ACC112 (cell line): ENCODE data around the gene LARGE1.
"Not testable (repeated sequence)": the region's sequence is repeated elsewhere in the genome, so short reads cannot be mapped to it uniquely, and the experiment has no call there.

Source experiments
- H2AFZ ChIP-seq: fragments of 200-600 bp; sonication (generic); one replicate; pipeline ENCODE4 v1.6.0; 2017; ENCODE audit warnings: antibody characterized with exemption, low read length; ENCODE audit not compliant: unreplicated experiment
- H3K27ac ChIP-seq: fragments of 200-600 bp; sonication (generic); 2 replicates; pipeline ENCODE4 v1.5.1; 2014; ENCODE audit warnings: low read depth, mild to moderate bottlenecking, antibody characterized with exemption, low read length, moderate library complexity
- H3K27me3 ChIP-seq: fragments of 200-600 bp; sonication (generic); 2 replicates; pipeline ENCODE4 v1.6.1; 2014; ENCODE audit warnings: mild to moderate bottlenecking, antibody characterized with exemption, low read length, moderate library complexity, mixed read lengths; ENCODE audit not compliant: insufficient read depth
- H3K36me3 ChIP-seq: fragments of 200-600 bp; sonication (generic); 2 replicates; pipeline ENCODE4 v1.6.1; 2016; ENCODE audit warnings: mild to moderate bottlenecking, antibody characterized with exemption, low read length, moderate library complexity, mixed read lengths; ENCODE audit not compliant: insufficient read depth
- H3K4me1 ChIP-seq: fragments of 200-600 bp; sonication (generic); one replicate; pipeline ENCODE4 v1.6.1; 2016; ENCODE audit warnings: low read length, mixed read lengths; ENCODE audit not compliant: insufficient read depth, unreplicated experiment, control insufficient read depth
- H3K4me3 ChIP-seq: fragments of 200-600 bp; sonication (generic); 2 replicates; pipeline ENCODE4 v1.5.1; 2014; ENCODE audit warnings: mild to moderate bottlenecking, low read depth, low read length
- H3K79me2 ChIP-seq: fragments of 200-600 bp; sonication (generic); one replicate; pipeline ENCODE4 v1.6.0; 2016; ENCODE audit warnings: low read length; ENCODE audit not compliant: control insufficient read depth, unreplicated experiment, insufficient read depth

LARGE1 gene

GRCh38 chr22:33461698-33462434, 458.4 kb downstream of the LARGE1 start:
- Histone ChIP-seq H3K79me2 (no peaks in the 10 kb centered on the region), H2AFZ (no peak overlapping the region), H3K27ac (no peak overlapping the region), H3K27me3 (no peaks in the 10 kb centered on the region), H3K36me3 (no peaks in the 10 kb centered on the region), H3K4me3 (no peak overlapping the region), H3K4me1 (no peaks in the 10 kb centered on the region)

- H2AFZ ChIP-seq, H3K27ac ChIP-seq, H3K4me3 ChIP-seq, H3K4me1 ChIP-seq, H3K27me3 ChIP-seq, H3K36me3 ChIP-seq, H3K79me2 ChIP-seq: not testable (repeated sequence)
Observed at GRCh38 chr22:33461245-33461644, 459.0 kb downstream of the LARGE1 start.

GRCh38 chr22:33459137-33459536, 461.1 kb downstream of the LARGE1 start:
- H3K79me2 ChIP-seq, result no peaks in the 10 kb centered on the region

GRCh38 chr22:33456511-33456910, 463.8 kb downstream of the LARGE1 start:
- H3K27ac ChIP-seq, result no peak overlapping the region
- no peaks in the 10 kb centered on the region for H3K36me3 ChIP-seq
- H2AFZ ChIP-seq, result no peak overlapping the region
- H3K4me1 ChIP-seq, result no peaks in the 10 kb centered on the region
- no peaks in the 10 kb centered on the region for H3K27me3 ChIP-seq
- no peaks in the 10 kb centered on the region for H3K79me2 ChIP-seq
- no peak overlapping the region for H3K4me3 ChIP-seq

More at GRCh38 chr22:33459137-33459536, 461.1 kb downstream of the LARGE1 start:
- Histone ChIP-seq H2AFZ (no peak overlapping the region), H3K4me3 (no peak overlapping the region), H3K36me3 (no peaks in the 10 kb centered on the region), H3K4me1 (no peaks in the 10 kb centered on the region), H3K27ac (no peak overlapping the region), H3K27me3 (no peaks in the 10 kb centered on the region)

GRCh38 chr22:33455036-33455435, 465.2 kb downstream of the LARGE1 start:
- Histone ChIP-seq H3K79me2 (no peaks in the 10 kb centered on the region), H3K36me3 (no peaks in the 10 kb centered on the region), H3K4me1 (no peaks in the 10 kb centered on the region), H2AFZ (no peak overlapping the region), H3K4me3 (no peak overlapping the region), H3K27ac (no peak overlapping the region), H3K27me3 (no peaks in the 10 kb centered on the region)

GRCh38 chr22:33451866-33452469, 468.3 kb downstream of the LARGE1 start:
- H3K27ac ChIP-seq, result no peak overlapping the region

GRCh38 chr22:33450756-33451155, 469.5 kb downstream of the LARGE1 start:
- no peaks in the 10 kb centered on the region for H3K79me2 ChIP-seq
- H3K27me3 ChIP-seq, result no peaks in the 10 kb centered on the region

More at GRCh38 chr22:33451866-33452469, 468.3 kb downstream of the LARGE1 start:
- Histone ChIP-seq H3K27me3 (no peaks in the 10 kb centered on the region), H3K4me1 (no peaks in the 10 kb centered on the region), H3K79me2 (no peaks in the 10 kb centered on the region), H3K4me3 (no peak overlapping the region), H3K36me3 (no peaks in the 10 kb centered on the region), H2AFZ (no peak overlapping the region)

GRCh38 chr22:33447733-33448132, 472.5 kb downstream of the LARGE1 start:
- Histone ChIP-seq H2AFZ (no peak overlapping the region), H3K4me1 (no peaks in the 10 kb centered on the region), H3K36me3 (no peaks in the 10 kb centered on the region), H3K27ac (no peak overlapping the region), H3K4me3 (no peak overlapping the region), H3K27me3 (no peaks in the 10 kb centered on the region), H3K79me2 (no peaks in the 10 kb centered on the region)

More at GRCh38 chr22:33450756-33451155, 469.5 kb downstream of the LARGE1 start:
- H3K36me3 ChIP-seq, result no peaks in the 10 kb centered on the region
- H3K4me3 ChIP-seq, result no peak overlapping the region
- no peak overlapping the region for H3K27ac ChIP-seq
- H3K4me1 ChIP-seq, result no peaks in the 10 kb centered on the region
- no peak overlapping the region for H2AFZ ChIP-seq

- H3K36me3 ChIP-seq, result no peaks in the 10 kb centered on the region
- no peaks in the 10 kb centered on the region for H3K27me3 ChIP-seq
- H3K27ac ChIP-seq, result no peak overlapping the region
- H3K79me2 ChIP-seq, result no peaks in the 10 kb centered on the region
- H2AFZ ChIP-seq, result no peak overlapping the region
- H3K4me3 ChIP-seq, result no peak overlapping the region
- no peaks in the 10 kb centered on the region for H3K4me1 ChIP-seq
Observed at GRCh38 chr22:33443683-33444082, 476.6 kb downstream of the LARGE1 start.

GRCh38 chr22:33440756-33441155, 479.5 kb downstream of the LARGE1 start:
- H3K27ac ChIP-seq, result no peak overlapping the region
- H3K4me3 ChIP-seq, result no peak overlapping the region
- no peaks in the 10 kb centered on the region for H3K79me2 ChIP-seq
- H3K36me3 ChIP-seq, result no peaks in the 10 kb centered on the region
- no peak overlapping the region for H2AFZ ChIP-seq
- no peaks in the 10 kb centered on the region for H3K27me3 ChIP-seq
- peaks cover 3% of the 10 kb centered on the region for H3K4me1 ChIP-seq

- no peak overlapping the region for H3K27ac ChIP-seq
- H3K4me1 ChIP-seq, result peaks cover 3% of the 10 kb centered on the region
- H3K4me3 ChIP-seq, result no peak overlapping the region
- no peaks in the 10 kb centered on the region for H3K36me3 ChIP-seq
- no peaks in the 10 kb centered on the region for H3K79me2 ChIP-seq
- H3K27me3 ChIP-seq, result no peaks in the 10 kb centered on the region
- no peak overlapping the region for H2AFZ ChIP-seq
Observed at GRCh38 chr22:33438273-33438672, 482.0 kb downstream of the LARGE1 start.
